ENCODE measurements around the gene ATP2C2.

Gene ATP2C2

GRCh38 chr16:84324434-84325262 is 43.7 kb upstream of the ATP2C2 start:
- TF ChIP-seq, protein P1, sequence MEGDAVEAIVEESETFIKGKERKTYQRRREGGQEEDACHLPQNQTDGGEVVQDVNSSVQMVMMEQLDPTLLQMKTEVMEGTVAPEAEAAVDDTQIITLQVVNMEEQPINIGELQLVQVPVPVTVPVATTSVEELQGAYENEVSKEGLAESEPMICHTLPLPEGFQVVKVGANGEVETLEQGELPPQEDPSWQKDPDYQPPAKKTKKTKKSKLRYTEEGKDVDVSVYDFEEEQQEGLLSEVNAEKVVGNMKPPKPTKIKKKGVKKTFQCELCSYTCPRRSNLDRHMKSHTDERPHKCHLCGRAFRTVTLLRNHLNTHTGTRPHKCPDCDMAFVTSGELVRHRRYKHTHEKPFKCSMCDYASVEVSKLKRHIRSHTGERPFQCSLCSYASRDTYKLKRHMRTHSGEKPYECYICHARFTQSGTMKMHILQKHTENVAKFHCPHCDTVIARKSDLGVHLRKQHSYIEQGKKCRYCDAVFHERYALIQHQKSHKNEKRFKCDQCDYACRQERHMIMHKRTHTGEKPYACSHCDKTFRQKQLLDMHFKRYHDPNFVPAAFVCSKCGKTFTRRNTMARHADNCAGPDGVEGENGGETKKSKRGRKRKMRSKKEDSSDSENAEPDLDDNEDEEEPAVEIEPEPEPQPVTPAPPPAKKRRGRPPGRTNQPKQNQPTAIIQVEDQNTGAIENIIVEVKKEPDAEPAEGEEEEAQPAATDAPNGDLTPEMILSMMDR (IDR thresholded peaks at IDR 0.05; ENCODE audit: extremely low read depth, missing control alignments) = no peak
- DNase-seq (ENCODE audit: low spot score) = no peak

DNA sequence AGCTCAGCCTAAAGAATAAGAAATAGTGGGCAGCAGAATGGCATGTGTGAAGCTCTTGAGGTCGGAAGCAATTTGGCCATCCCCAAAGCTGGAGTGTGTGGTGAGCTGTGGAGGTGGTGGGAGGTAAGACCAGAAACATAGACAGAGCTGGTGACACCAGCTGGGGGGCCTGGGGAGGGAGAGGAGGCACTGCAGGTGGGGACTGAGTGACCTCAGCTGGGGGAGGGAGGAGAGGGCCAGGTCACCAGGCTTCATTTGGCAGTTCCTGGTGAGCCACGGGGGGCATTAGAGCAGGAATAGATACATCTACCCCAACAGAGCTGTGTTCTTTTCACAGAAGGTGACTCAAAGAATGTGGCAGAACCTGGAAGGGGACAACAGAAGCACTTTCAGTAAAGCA is 41.8 kb upstream of the ATP2C2 start:
- no peak for DNase-seq (ENCODE audit: low spot score)

GRCh38 chr16:84327926-84328505 is 40.3 kb upstream of the ATP2C2 start:
- TF ChIP-seq, protein P1 (IDR thresholded peaks at IDR 0.05; ENCODE audit: extremely low read depth, missing control alignments) = no peak
- no peak for DNase-seq (ENCODE audit: low spot score)

More for the DNA sequence above, 41.8 kb upstream of the ATP2C2 start:
- TF ChIP-seq, protein P1 (IDR thresholded peaks at IDR 0.05; ENCODE audit: extremely low read depth, missing control alignments) = no peak

GRCh38 chr16:84329016-84329415 is 39.3 kb upstream of the ATP2C2 start:
- no peak for DNase-seq (ENCODE audit: low spot score)
- TF ChIP-seq, protein P1 (IDR thresholded peaks at IDR 0.05; ENCODE audit: extremely low read depth, missing control alignments) = no peak

DNA sequence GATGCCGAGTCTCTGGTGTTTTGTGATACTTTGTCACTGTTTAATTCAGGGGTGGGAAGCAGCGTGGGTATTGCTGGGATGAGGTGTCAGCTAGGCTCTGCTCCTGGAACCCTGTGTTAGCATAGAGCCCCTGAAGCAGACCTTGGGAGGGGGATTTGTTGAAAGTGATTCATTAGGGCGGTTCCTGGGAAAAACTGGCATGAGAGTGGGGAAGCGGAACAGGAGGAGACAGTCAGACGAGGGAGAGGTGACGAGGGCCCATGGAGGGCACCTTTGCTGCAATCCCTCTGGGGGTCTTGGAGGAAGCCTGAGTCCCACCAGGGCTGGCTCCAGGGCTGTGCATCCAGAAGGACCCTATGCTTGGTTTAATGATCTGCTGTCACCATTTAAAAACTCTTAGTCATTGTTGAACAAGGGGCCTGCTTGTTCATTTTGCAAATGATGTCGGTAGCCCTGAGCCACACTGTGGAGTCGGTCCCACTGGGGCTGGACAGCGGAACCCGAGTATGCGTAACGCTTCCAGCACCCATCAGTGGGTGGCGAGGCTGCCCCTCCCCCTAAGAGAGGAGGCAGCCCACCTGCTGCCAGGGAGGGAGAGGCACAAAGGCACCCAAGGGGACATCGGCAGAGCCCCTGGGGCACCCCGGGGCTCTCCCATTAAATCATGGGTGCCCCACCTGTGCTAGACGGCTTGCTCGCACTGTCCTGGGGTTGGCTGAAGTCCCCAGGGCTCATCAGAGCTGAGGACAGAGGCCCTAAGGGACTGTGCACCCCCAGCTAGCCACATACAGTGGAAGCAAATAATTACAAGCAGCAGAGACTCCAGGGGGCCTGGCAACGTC is 38.3 kb upstream of the ATP2C2 start:
- TF ChIP-seq, protein P1 (IDR thresholded peaks at IDR 0.05; ENCODE audit: extremely low read depth, missing control alignments) = no peak
- DNase-seq (ENCODE audit: low spot score) = no peak

- no peak for DNase-seq (ENCODE audit: low spot score)
- TF ChIP-seq, protein P1 (IDR thresholded peaks at IDR 0.05; ENCODE audit: extremely low read depth, missing control alignments) = no peak
Measured at GRCh38 chr16:84330685-84331050, 37.7 kb upstream of the ATP2C2 start.

All from GM20000 (cell line).